HCT116 (cell line): Measurements from ENCODE around the gene SPARCL1. TPM values are rescaled to one million over a fixed set of nuclear protein-coding genes. Genes with fewer than 3 reads are reported as not detected.

Experiments
- ATAC-seq: fragments of 200-7000 bp; cut with Tn5 transposase; 2 replicates; pipeline ENCODE4 v1.9.1; 2020; ENCODE audit warnings: mild to moderate bottlenecking, moderate library complexity
- BruUV-seq: library from RNA; stranded (reverse); fragments of 400-500 nt; replicated peaks from 2 replicates; lab custom pipeline; 2021; lab: Mats Ljungman, UMichigan
- CTCF ChIA-PET: fragments of 300-600 bp; sonication (Branson Sonifier 250); formaldehyde crosslinking; loops from one replicate; lab custom pipeline; 2021; ENCODE audit warnings: antibody characterized with exemption; lab: Charles Lee
- POLR2A ChIA-PET: fragments of 300-600, 350-600 bp; sonication (Branson Sonifier 250); formaldehyde crosslinking; loops from one replicate; lab custom pipeline; 2021; ENCODE audit warnings: antibody characterized with exemption; lab: Charles Lee
- RAD21 ChIA-PET, 2 experiments: fragments of 300-600 bp; sonication (Branson Sonifier 250); formaldehyde crosslinking; loops; one replicate each; lab custom pipeline; 2023; ENCODE audit warnings: low total read pairs in 2 of 2; ENCODE audit not compliant: uncharacterized antibody in 2 of 2, unreplicated experiment in 2 of 2, low non-redundant PET in 1 of 2; lab: Charles Lee
- DNase-seq: peaks from one replicate; pipeline ENCODE4 v3.0.0-alpha.2; 2010; ENCODE audit warnings: low read depth, low spot score
- H2AFZ ChIP-seq: fragments of 200-600 bp; shearing (Covaris generic), sonication (generic); 2 replicates; pipeline ENCODE4 v1.6.1; 2017; ENCODE audit warnings: low read depth, mixed run types, mixed read lengths, antibody characterized with exemption, low read length; ENCODE audit not compliant: poor library complexity, severe bottlenecking
- H3K27ac ChIP-seq: 2 replicates; pipeline ENCODE4 v1.5.1; 2012; ENCODE audit warnings: low read depth, low read length
- H3K27me3 ChIP-seq: fragments of 200-600 bp; sonication (generic); 2 replicates; pipeline ENCODE4 v1.6.1; 2016; ENCODE audit warnings: mixed run types, low read length, mixed read lengths; ENCODE audit not compliant: insufficient read depth
- H3K36me3 ChIP-seq, 2 experiments: fragments of 200-500 bp in 1 of 2; fragments of 200-600 bp in 1 of 2; sonication (Bioruptor generic) in 1 of 2; sonication (generic) in 1 of 2; 2 replicates each; pipeline versions ENCODE4 v1.5.1 to v1.6.1; 2014 to 2016; ENCODE audit warnings: low read length in 2 of 2, inconsistent platforms in 1 of 2, mixed read lengths in 1 of 2, mixed run types in 1 of 2; ENCODE audit not compliant: insufficient read depth in 2 of 2, control insufficient read depth in 1 of 2
- H3K4me1 ChIP-seq, 2 experiments: fragments of 200-600 bp in 1 of 2; sonication (generic) in 1 of 2; 2 replicates each; pipeline versions ENCODE4 v1.5.1 to v1.6.1; 2012 to 2017; ENCODE audit warnings: low read length in 2 of 2, inconsistent platforms in 1 of 2, mild to moderate bottlenecking in 1 of 2, mixed read lengths in 1 of 2, mixed run types in 1 of 2, moderate library complexity in 1 of 2; ENCODE audit not compliant: insufficient read depth in 2 of 2, control insufficient read depth in 1 of 2
- H3K4me2 ChIP-seq: fragments of 200-600 bp; sonication (generic); 2 replicates; pipeline ENCODE4 v1.6.1; 2017; ENCODE audit warnings: mixed run types, low read length, mixed read lengths
- H3K4me3 ChIP-seq, 2 experiments: fragments of 200-600 bp in 1 of 2; sonication (generic) in 1 of 2; replicated peaks in 1 of 2; 2 replicates each; pipeline ENCODE4 v1.5.1; 2011 to 2016; ENCODE audit warnings: low read length in 2 of 2, control low read depth in 1 of 2, low read depth in 1 of 2, mild to moderate bottlenecking in 1 of 2, mixed read lengths in 1 of 2, mixed run types in 1 of 2
- H3K79me2 ChIP-seq: fragments of 200-600 bp; sonication (generic); 2 replicates; pipeline ENCODE4 v1.6.1; 2017; ENCODE audit warnings: mild to moderate bottlenecking, mixed run types, low read length, moderate library complexity, mixed read lengths; ENCODE audit not compliant: insufficient read depth
- H3K9ac ChIP-seq: fragments of 200-600 bp; sonication (generic); 2 replicates; pipeline ENCODE4 v1.6.1; 2016; ENCODE audit warnings: low read length, mixed read lengths
- H3K9me2 ChIP-seq: fragments of 200-600 bp; sonication (generic), shearing (Covaris generic); 2 replicates; pipeline ENCODE4 v1.6.1; 2017; ENCODE audit warnings: mixed run types, mild to moderate bottlenecking, moderate library complexity; ENCODE audit not compliant: insufficient read depth
- H3K9me3 ChIP-seq, 2 experiments: fragments of 200-500 bp in 1 of 2; fragments of 200-600 bp in 1 of 2; sonication (Bioruptor generic) in 1 of 2; sonication (generic) in 1 of 2; 2 replicates each; pipeline ENCODE4 v1.6.1; 2014 to 2017; ENCODE audit warnings: low read length in 2 of 2, mixed read lengths in 2 of 2, inconsistent platforms in 1 of 2, low read depth in 1 of 2, mild to moderate bottlenecking in 1 of 2, mixed run types in 1 of 2, moderate library complexity in 1 of 2; ENCODE audit not compliant: control insufficient read depth in 1 of 2, insufficient read depth in 1 of 2
- H4K20me1 ChIP-seq: fragments of 200-600 bp; sonication (generic), shearing (Covaris generic); 2 replicates; pipeline ENCODE4 v1.6.1; 2017; ENCODE audit warnings: mixed run types, mild to moderate bottlenecking, moderate library complexity; ENCODE audit not compliant: insufficient read depth
- CBX3 ChIP-seq: IDR thresholded peaks from 2 replicates; pipeline ENCODE4 v1.6.1; 2012; ENCODE audit warnings: low read depth
- CEBPB ChIP-seq: IDR thresholded peaks from 2 replicates; pipeline ENCODE4 v1.6.1; 2012; ENCODE audit warnings: low read depth
- EGR1 ChIP-seq: IDR thresholded peaks from 2 replicates; pipeline ENCODE4 v1.6.1; 2012; ENCODE audit warnings: low read depth
- ELF1 ChIP-seq: IDR thresholded peaks from 2 replicates; pipeline ENCODE4 v1.6.1; 2012; ENCODE audit warnings: low read depth, borderline replicate concordance
- EZH2phosphoT487 ChIP-seq: fragments of 200-600 bp; IDR thresholded peaks from 2 replicates; pipeline ENCODE4 v1.6.1; 2018; ENCODE audit warnings: antibody characterized with exemption, borderline replicate concordance
- FOSL1 ChIP-seq: IDR thresholded peaks from 2 replicates; pipeline ENCODE4 v1.6.1; 2012; ENCODE audit warnings: low read depth
- MAX ChIP-seq: IDR thresholded peaks from 2 replicates; pipeline ENCODE4 v1.6.1; 2012
- POLR2A ChIP-seq: IDR thresholded peaks from 2 replicates; pipeline ENCODE4 v1.7.0; 2011; ENCODE audit warnings: borderline replicate concordance; ENCODE audit not compliant: insufficient read depth, insufficient read length; ENCODE audit errors: extremely low read depth
- POLR2AphosphoS5 ChIP-seq: IDR thresholded peaks from 2 replicates; pipeline ENCODE4 v1.6.1; 2011; ENCODE audit warnings: mild to moderate bottlenecking, low read depth, low read length, moderate library complexity
- RAD21 ChIP-seq: IDR thresholded peaks from 2 replicates; pipeline ENCODE4 v1.6.1; 2012; ENCODE audit warnings: low read depth, mild to moderate bottlenecking
- REST ChIP-seq: IDR thresholded peaks from 2 replicates; pipeline ENCODE4 v1.6.1; 2012; ENCODE audit warnings: low read depth
- SIN3A ChIP-seq: IDR thresholded peaks from 2 replicates; pipeline ENCODE4 v1.6.1; 2012; ENCODE audit warnings: low read depth
- SP1 ChIP-seq: IDR thresholded peaks from 2 replicates; pipeline ENCODE4 v1.6.1; 2012; ENCODE audit warnings: low read depth
- TCF7L2 ChIP-seq: IDR thresholded peaks from 2 replicates; pipeline ENCODE4 v1.7.0; 2011; ENCODE audit warnings: borderline replicate concordance, inconsistent platforms; ENCODE audit not compliant: insufficient read depth, insufficient read length; ENCODE audit errors: extremely low read depth
- YY1 ChIP-seq: IDR thresholded peaks from 2 replicates; pipeline ENCODE4 v1.6.1; 2011; ENCODE audit warnings: low read length, low read depth, moderate library complexity, mild to moderate bottlenecking; ENCODE audit not compliant: insufficient replicate concordance; ENCODE audit errors: extremely low read depth
- ZBTB33 ChIP-seq: IDR thresholded peaks from 2 replicates; pipeline ENCODE4 v1.6.1; 2011; ENCODE audit warnings: mild to moderate bottlenecking, low read length, moderate library complexity; ENCODE audit not compliant: insufficient replicate concordance; ENCODE audit errors: extremely low read depth
- ZFX ChIP-seq: fragments of 450-650 bp; IDR thresholded peaks from 2 replicates; pipeline ENCODE4 v1.6.1; 2017
- ZNF274 ChIP-seq: fragments of 200-500 bp; sonication (Bioruptor generic); IDR thresholded peaks from 2 replicates; pipeline ENCODE4 v1.6.1; 2014; ENCODE audit warnings: mild to moderate bottlenecking, low read depth, low read length, inconsistent platforms
- intact Hi-C: fragments of 100-400 bp; cut with micrococcal nuclease; formaldehyde crosslinking; loops from 2 replicates; pipeline ENCODE4 v1.10.0; 2022
- total RNA-seq: library from RNA; stranded (reverse); gene quantifications from one replicate; pipeline ENCODE4 v1.2.1, GENCODE V29; 2021; ENCODE audit not compliant: unreplicated experiment

Gene SPARCL1
- total RNA-seq, 1 experiment from 2014 or later, result 0.96 TPM

- RAD21 ChIA-PET, result no interaction called here
These were observed 12.3 kb upstream of the SPARCL1 start for GRCh38 chr4:87541521-87541920.

More at GRCh38 chr4:87541521-87541920, 12.3 kb upstream of the SPARCL1 start:
- H3K4me3 ChIP-seq, result no peak overlapping the region
- H3K4me1 ChIP-seq, result no peaks in the 10 kb centered on the region
- no peak overlapping the region for H3K9ac ChIP-seq
- intact Hi-C loops, result loop anchor here (10.0 kb wide), 1 partner anchor 433 kb away; the partner anchor contains the start of gene SPP1
- no peak for TF ChIP-seq CBX3
- TF ChIP-seq ELF1, result no peak
- no peak for TF ChIP-seq MAX
- no peak for TF ChIP-seq EZH2phosphoT487
- TF ChIP-seq ZFX, result no peak
- TF ChIP-seq SP1, result no peak
- TF ChIP-seq CEBPB, result no peak
- TF ChIP-seq RAD21, result no peak
- no peak for TF ChIP-seq SIN3A
- no peak for TF ChIP-seq TCF7L2
- TF ChIP-seq FOSL1, result no peak
- TF ChIP-seq EGR1, result no peak
- no peak for TF ChIP-seq ZBTB33
- no peak for TF ChIP-seq REST
- no peak for TF ChIP-seq YY1
- TF ChIP-seq ZNF274, result no peak
- TF ChIP-seq POLR2AphosphoS5, result no peak
- TF ChIP-seq POLR2A, result no peak
- H3K27ac ChIP-seq, result no peak overlapping the region
- H3K79me2 ChIP-seq, result no peaks in the 10 kb centered on the region
- DNase-seq (no peak), ATAC-seq (no peak)
- CTCF ChIA-PET, result no interaction called here
- no peaks in the 10 kb centered on the region for H3K9me3 ChIP-seq
- H2AFZ ChIP-seq, result no peak overlapping the region
- H3K36me3 ChIP-seq, result no peaks in the 10 kb centered on the region
- H3K9me2 ChIP-seq, result no peaks in the 10 kb centered on the region
- BruUV-seq, result no TSS peak
- POLR2A ChIA-PET, result no interaction called here
- no peaks in the 10 kb centered on the region for H4K20me1 ChIP-seq
- no peak overlapping the region for H3K4me2 ChIP-seq
- 0 out of 2 replicates have a peak, but pooled peaks cover 3% of the 10 kb centered on the region for H3K27me3 ChIP-seq
